Activated T-cell treated with anti-CD3 and anti-CD28 coated beads, Interleukin-2, amount 50 U/mL, for 72 hours (primary cell): ENCODE measurements around the gene DMWD. TPM values are rescaled to one million over a fixed set of nuclear protein-coding genes. Genes with fewer than 3 reads are reported as not detected.

Experiments
- ATAC-seq, 2 donors: fragments of 150-1000 bp; cut with Tn5 transposase; replicated peaks in 1 of 2; 2 replicates each; pipeline ENCODE4 v1.10.0; 2021; ENCODE audit warnings: moderate library complexity in 2 of 2, mild to moderate bottlenecking in 1 of 2
- DNase-seq, 2 donors: peaks; one replicate each; pipeline ENCODE4 v3.0.0; 2021 to 2022; ENCODE audit warnings: mixed read lengths in 1 of 2
- H3K27ac Mint-ChIP-seq: one replicate; pipeline ENCODE4 v1.8.0; 2022; ENCODE audit warnings: mild to moderate bottlenecking, moderate library complexity, mixed read lengths
- H3K27me3 Mint-ChIP-seq: one replicate; pipeline ENCODE4 v1.8.0; 2022; ENCODE audit warnings: low read depth, mixed read lengths
- H3K36me3 Mint-ChIP-seq, 2 donors: one replicate each; pipeline ENCODE4 v1.8.0; 2022; ENCODE audit warnings: mixed read lengths in 2 of 2, mild to moderate bottlenecking in 1 of 2; ENCODE audit not compliant: insufficient read depth in 2 of 2
- H3K4me1 Mint-ChIP-seq: one replicate; pipeline ENCODE4 v1.8.0; 2022; ENCODE audit warnings: low read depth, mixed read lengths
- H3K4me3 Mint-ChIP-seq, 2 donors: one replicate each; pipeline ENCODE4 v1.8.0; 2022; ENCODE audit warnings: mild to moderate bottlenecking in 2 of 2, mixed read lengths in 2 of 2, moderate library complexity in 2 of 2
- H3K9me3 Mint-ChIP-seq, 2 donors: one replicate each; pipeline ENCODE4 v1.8.0; 2022; ENCODE audit warnings: mixed read lengths in 2 of 2
- total RNA-seq, 2 donors: library from RNA; stranded (reverse); gene quantifications; one replicate each; pipeline ENCODE4 v1.2.3, GENCODE V29; 2022

DMWD gene, protein sequence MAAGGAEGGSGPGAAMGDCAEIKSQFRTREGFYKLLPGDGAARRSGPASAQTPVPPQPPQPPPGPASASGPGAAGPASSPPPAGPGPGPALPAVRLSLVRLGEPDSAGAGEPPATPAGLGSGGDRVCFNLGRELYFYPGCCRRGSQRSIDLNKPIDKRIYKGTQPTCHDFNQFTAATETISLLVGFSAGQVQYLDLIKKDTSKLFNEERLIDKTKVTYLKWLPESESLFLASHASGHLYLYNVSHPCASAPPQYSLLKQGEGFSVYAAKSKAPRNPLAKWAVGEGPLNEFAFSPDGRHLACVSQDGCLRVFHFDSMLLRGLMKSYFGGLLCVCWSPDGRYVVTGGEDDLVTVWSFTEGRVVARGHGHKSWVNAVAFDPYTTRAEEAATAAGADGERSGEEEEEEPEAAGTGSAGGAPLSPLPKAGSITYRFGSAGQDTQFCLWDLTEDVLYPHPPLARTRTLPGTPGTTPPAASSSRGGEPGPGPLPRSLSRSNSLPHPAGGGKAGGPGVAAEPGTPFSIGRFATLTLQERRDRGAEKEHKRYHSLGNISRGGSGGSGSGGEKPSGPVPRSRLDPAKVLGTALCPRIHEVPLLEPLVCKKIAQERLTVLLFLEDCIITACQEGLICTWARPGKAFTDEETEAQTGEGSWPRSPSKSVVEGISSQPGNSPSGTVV
- 10 to 100 TPM; 36.7 to 54.1 TPM for total RNA-seq

DNA sequence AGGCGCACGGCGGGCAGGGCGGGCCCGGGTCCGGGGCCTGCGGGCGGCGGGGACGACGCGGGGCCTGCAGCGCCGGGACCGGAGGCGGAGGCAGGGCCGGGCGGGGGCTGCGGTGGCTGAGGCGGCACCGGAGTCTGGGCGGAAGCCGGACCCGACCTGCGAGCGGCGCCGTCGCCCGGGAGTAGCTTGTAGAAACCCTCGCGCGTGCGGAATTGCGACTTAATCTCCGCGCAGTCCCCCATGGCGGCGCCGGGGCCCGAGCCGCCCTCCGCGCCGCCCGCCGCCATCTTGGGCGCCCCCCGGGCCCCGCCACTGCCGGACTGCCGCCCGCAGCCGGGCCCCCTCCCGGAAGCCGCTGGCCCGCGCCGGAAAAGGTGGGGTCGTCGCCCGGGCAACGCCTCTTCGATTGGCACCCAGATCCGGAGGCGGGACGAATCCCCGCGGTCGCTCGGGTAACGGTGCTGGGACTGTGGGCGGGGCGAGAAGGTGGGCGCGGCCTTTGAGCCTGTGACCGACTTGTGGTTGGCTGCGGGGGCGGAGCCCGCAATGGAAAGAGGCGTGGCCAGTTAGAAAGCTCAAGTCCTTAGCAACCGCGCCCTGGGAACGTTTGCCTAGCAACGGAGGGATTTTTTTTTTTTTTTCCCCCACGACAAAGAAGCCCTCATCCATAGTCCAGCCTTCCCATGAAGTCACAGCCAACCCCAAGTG lies at the start of gene DMWD:
Gene DMWD, minus strand, starts transcription at position 376 of the 708 bp plus-strand sequence. Its CDS starts 89 bp downstream, at position 287.
- Mint-ChIP-seq H3K4me3 (peak within 1 kb of the TSS; percentile 87 to 93), H3K36me3 (peaks cover 13 to 26% of the 10 kb centered on the region in 2 donors), H3K4me1 (peaks cover 33% of the 10 kb centered on the region), H3K27me3 (peaks cover 31% of the 10 kb centered on the region), H3K9me3 (no peaks in the 10 kb centered on the region), H3K27ac (peak within 1 kb of the TSS; percentile 54)
- DNase-seq, result peak; percentile 100
- peak; percentile 95 for ATAC-seq

DNA sequence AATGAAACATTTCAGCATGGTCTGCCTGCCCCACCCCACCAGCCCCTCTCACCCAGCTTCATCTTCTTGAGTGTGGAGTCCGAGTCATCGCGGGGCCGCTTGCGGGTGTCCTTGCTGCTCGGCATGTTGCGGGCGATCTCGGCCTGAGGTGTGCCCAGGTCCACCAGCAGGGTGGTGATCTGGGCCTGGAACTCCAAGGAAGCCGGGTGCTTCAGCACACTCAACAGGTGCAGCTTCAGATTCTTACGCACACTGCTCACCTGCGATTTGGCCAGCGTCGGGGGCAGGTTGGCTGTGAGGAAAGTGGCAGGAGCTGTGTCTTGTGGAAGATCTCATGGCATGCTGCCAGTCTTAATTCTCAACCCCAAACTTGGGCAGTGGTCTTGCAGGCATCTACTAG lies 49.6 kb upstream of the DMWD start:
- DNase-seq (no peak), ATAC-seq (no peak)
- Mint-ChIP-seq H3K36me3 (peaks cover 13 to 58% of the 10 kb centered on the region in 2 donors), H3K27ac (no peak overlapping the region), H3K4me1 (no peaks in the 10 kb centered on the region), H3K4me3 (no peak overlapping the region), H3K9me3 (no peaks in the 10 kb centered on the region), H3K27me3 (no peaks in the 10 kb centered on the region)

DNA sequence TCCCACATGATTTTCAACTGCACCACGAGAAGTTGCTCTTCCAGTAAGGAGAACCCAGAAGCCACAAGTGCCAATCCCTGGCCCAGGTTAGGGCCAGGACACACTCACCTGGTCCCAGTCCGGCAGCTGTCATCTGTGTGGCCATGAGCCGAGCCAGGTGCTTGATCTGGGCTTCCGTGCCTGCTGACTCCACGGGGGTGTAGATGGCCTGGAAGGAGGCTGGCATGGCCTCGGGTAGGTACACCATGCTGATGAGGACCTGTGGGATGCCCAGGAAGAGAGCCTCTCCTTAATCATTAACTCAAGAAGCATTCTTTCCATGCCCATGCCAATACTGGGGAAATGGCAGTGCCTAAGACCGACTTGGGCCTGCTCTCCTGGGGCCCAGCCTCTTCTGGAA lies 42.3 kb upstream of the DMWD start:
- Mint-ChIP-seq H3K4me1 (no peaks in the 10 kb centered on the region), H3K27ac (no peak overlapping the region), H3K9me3 (no peaks in the 10 kb centered on the region), H3K27me3 (no peaks in the 10 kb centered on the region), H3K4me3 (no peak overlapping the region), H3K36me3 (peaks cover 16 to 51% of the 10 kb centered on the region in 2 donors)
- DNase-seq, result no peak
- no peak for ATAC-seq

DNA sequence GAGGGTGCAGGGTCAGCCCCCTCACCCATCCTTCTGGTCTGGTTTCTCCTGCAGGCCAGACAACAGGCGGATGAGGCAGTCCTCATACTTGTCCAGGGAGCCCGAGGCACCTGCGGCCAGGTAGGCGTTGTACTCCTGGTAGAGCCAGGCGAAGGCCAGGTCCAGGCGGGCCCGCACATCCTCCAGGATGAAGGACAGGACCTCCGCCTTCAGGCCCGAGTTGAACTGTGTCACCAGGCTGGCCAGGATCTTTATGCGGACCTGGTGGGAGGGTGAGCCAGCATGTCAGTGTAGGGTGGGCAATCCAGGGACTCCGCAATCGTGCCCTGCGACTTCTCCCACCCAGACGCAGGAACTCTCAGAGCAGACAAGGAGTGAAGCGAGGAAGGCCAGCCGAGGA lies 36.3 kb upstream of the DMWD start:
- DNase-seq, result no peak
- Mint-ChIP-seq H3K4me3 (no peak overlapping the region), H3K27ac (no peak overlapping the region), H3K36me3 (peaks cover 12 to 33% of the 10 kb centered on the region in 2 donors), H3K27me3 (no peaks in the 10 kb centered on the region), H3K9me3 (no peaks in the 10 kb centered on the region), H3K4me1 (peaks cover 4% of the 10 kb centered on the region)
- no peak for ATAC-seq

DNA sequence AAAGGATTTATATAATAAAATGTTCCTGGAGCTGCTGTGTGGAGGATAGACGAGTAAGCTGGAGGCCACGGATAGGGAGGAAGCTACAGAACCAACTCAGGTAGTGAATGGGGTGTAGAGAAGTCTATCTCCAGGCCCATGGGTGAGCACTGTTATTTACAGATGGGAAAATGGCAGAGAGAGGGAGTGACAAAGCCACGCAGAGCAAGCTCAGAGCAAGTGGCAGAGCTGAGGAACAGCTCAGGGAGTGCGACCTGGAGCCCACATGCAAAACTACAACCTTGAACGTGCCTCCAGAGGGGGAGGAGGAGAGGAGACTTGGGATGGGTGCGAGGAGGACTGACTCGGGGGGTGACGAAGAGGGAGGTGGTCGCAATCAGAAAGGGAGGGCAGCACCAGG lies 35.9 kb upstream of the DMWD start:
- Mint-ChIP-seq H3K4me1 (peaks cover 4% of the 10 kb centered on the region), H3K4me3 (no peak overlapping the region), H3K9me3 (no peaks in the 10 kb centered on the region), H3K27me3 (no peaks in the 10 kb centered on the region), H3K27ac (peak overlapping the region; percentile 26), H3K36me3 (peaks cover 12 to 33% of the 10 kb centered on the region in 2 donors)
- no peak for DNase-seq
- no peak for ATAC-seq

DNA sequence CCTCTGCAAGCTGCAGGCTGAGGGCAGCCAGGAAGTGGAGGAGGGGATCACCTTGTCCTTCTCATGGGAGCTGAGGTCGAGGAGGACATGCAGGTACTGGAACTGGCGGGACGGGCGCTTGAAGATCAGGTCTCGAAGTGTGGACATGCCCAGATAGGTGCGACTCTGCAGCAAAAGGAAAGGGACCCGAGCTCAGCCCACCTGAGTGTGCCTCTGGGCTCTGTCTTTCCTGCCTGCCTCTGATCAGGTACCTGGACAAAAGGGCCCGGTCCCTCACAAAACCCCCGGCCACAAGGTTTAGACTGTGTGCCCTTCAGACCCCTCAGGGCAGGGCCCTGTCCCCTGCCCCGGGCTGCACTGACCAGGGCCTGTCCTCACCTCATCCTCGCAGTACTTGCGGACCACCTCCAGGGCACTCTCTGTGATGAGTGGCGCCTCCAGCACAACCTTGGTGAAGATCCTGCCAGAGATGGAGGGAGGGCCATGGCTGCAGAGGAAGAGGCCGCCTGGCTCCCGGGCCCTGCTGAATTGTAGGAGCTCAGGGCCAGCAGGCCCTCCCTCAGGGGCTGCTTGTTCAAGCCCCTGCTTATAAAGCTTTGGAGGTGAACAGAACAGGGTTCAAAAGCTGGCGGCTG lies 34.9 kb upstream of the DMWD start:
- ATAC-seq (no peak), DNase-seq (no peak)
- Mint-ChIP-seq H3K4me1 (peaks cover 4% of the 10 kb centered on the region), H3K36me3 (peaks cover 12 to 32% of the 10 kb centered on the region in 2 donors), H3K9me3 (no peaks in the 10 kb centered on the region), H3K27ac (no peak overlapping the region), H3K27me3 (no peaks in the 10 kb centered on the region), H3K4me3 (no peak overlapping the region)

DNA sequence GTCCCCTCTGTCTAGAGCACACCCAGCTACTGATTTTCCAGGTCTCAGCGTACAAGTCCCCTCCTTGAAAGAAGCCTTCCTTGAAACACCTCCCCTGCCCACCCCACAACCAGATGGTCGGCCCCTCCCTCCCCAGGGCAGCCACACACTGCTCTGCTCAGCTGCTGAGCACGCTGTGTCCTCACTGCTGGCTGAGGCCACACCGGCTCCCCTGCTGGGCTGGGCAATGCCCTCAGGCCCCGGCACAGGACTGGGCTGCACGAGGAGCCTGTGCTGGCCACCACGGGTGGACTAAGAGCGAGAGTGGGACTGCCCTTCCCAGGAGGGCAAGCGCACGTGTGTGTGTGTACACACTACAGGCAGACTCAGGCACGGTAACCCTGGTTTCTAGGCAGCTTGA lies 34.3 kb upstream of the DMWD start:
- no peaks in the 10 kb centered on the region for H3K9me3 Mint-ChIP-seq
- peaks cover 12 to 29% of the 10 kb centered on the region in 2 donors for H3K36me3 Mint-ChIP-seq
- no peak overlapping the region for H3K27ac Mint-ChIP-seq
- DNase-seq (no peak), ATAC-seq (no peak)
- H3K27me3 Mint-ChIP-seq, result no peaks in the 10 kb centered on the region
- peaks cover 4% of the 10 kb centered on the region for H3K4me1 Mint-ChIP-seq
- no peak overlapping the region for H3K4me3 Mint-ChIP-seq

DNA sequence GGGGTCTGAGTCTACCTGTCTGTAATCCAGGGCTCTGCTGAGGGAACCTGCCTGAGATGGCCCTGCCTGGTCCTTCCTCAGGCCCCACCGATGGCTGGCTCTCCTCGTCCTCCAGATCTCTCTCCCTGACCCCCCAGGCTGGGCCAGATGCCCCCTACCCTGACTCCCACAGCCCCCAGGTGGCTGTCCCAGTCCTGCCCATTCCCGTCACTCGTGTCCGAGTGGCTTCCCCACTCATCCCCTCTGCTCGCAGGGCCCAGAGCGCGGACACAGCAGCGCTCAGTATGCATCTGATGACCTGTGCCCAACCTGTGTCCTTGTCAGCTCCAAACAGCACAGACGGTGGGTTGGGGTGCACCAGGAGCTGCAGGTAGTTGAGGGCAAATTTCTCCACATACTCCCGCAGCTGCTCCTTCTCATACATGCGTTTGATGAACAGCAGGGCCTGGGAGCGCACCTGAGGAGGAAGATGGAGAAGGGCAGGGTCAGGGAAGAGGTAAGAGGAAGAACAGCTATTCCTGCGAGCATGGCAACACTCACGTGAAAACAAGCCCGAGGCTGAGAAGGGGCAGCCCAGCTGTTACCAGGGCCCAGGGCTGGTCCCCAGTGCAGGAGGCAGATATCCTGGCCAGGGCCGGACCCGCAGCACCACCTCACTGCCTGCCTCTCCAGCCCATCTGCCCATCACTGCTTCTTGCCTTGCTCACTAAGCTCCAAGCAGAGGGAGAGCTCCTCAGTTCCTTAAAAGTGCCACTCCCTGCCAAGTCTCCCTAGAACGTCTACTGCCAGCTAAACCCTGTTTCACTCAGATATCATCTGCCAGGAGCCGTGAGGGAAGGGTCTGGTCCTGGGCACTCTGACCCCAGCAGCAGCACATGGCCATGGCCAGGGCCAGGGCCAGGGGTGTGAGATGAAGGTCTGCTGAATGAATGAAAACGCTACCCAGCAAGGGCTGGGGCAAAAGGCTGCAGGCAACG lies 33.6 kb upstream of the DMWD start:
- DNase-seq, result no peak
- Mint-ChIP-seq H3K27me3 (no peaks in the 10 kb centered on the region), H3K27ac (peak overlapping the region; percentile 12), H3K4me3 (no peak overlapping the region), H3K36me3 (peaks cover 10 to 24% of the 10 kb centered on the region in 2 donors), H3K9me3 (no peaks in the 10 kb centered on the region), H3K4me1 (peaks cover 4% of the 10 kb centered on the region)
- no peak for ATAC-seq

DNA sequence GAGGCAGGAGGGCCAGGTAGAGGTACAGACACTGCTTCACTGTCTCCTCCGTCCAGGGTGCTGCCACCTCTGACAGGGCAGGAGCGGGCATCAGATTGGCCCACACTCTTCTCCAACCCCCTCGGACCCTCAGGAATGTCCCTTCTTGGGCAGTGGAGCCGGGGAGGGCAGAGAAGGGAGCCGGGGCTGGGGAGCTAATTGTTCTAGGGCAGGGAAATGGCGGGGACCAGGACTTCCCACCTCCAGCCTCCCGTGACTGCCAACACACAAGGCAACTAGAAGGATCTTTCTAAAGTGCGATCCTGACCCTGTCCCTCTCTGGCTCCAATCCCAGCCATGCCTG lies 32.6 kb upstream of the DMWD start:
- no peak overlapping the region for H3K4me3 Mint-ChIP-seq
- H3K27me3 Mint-ChIP-seq, result no peaks in the 10 kb centered on the region
- no peak overlapping the region for H3K27ac Mint-ChIP-seq
- no peaks in the 10 kb centered on the region for H3K9me3 Mint-ChIP-seq
- peaks cover 10 to 19% of the 10 kb centered on the region in 2 donors for H3K36me3 Mint-ChIP-seq
- DNase-seq, result no peak
- peaks cover 4% of the 10 kb centered on the region for H3K4me1 Mint-ChIP-seq
- ATAC-seq, result no peak

DNA sequence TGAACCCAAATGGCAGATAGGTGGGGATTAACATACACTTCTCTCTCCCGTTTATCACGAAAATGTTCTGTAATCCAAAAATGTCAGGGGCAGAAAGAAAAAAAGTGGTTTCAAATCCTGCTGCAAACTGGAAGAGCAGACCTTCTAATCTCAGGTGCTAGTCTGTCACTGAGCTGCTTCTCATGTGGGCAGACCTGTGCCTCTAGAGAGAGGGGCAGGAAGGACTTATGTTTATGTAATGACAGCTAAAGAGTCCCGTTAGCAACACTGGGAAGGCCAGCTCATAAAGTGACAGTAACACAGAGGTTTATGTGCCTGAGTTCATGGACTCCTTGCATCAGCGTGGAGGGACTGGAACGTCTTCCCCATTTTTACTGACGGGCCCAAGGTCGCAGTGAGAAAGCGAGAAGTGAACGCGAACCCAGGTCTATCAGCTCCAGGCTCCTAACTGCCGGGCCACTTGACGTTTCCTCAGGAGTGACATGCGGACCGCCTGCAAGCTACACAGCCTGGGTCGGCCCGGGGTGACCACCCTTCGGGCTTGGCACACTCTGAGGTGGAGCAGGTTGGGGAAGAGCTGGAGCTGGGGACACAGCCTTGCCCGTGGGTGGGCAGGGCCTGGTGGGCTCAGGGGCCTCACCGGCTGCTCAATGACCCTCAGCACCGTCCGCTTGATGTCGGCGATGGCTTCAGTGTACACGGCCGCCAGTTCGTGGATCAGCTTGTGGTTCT lies 32.1 kb upstream of the DMWD start:
- peaks cover 4% of the 10 kb centered on the region for H3K4me1 Mint-ChIP-seq
- ATAC-seq (no peak), DNase-seq (no peak)
- peaks cover 10 to 17% of the 10 kb centered on the region in 2 donors for H3K36me3 Mint-ChIP-seq
- H3K27ac Mint-ChIP-seq, result no peak overlapping the region
- H3K9me3 Mint-ChIP-seq, result no peaks in the 10 kb centered on the region
- no peak overlapping the region for H3K4me3 Mint-ChIP-seq
- no peaks in the 10 kb centered on the region for H3K27me3 Mint-ChIP-seq

DNA sequence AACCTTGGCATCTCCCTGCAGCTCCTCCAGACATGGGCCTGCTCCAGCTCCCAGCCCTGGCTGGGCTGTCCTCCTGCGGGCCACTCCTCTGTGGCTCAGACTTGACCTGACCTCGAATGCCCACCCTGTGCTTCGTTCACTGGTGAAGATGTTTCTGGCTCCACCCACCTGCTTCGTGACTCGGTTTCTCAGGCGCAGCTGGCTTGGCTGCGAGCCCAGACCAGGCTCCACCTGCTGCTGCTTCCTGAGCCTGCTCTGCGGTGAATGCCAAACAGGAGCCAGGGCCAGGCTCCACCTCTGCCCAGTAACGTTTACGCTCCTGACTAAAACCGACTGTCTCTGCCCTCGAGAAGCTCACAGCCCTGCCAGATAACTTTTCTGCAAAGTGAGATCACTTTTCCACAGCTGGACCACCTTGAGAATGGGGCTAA lies 31.4 kb upstream of the DMWD start:
- H3K4me1 Mint-ChIP-seq, result peaks cover 4% of the 10 kb centered on the region
- H3K27ac Mint-ChIP-seq, result no peak overlapping the region
- H3K36me3 Mint-ChIP-seq, result peaks cover 10 to 15% of the 10 kb centered on the region in 2 donors
- ATAC-seq (no peak), DNase-seq (no peak)
- H3K9me3 Mint-ChIP-seq, result no peaks in the 10 kb centered on the region
- no peak overlapping the region for H3K4me3 Mint-ChIP-seq
- H3K27me3 Mint-ChIP-seq, result no peaks in the 10 kb centered on the region
